ENCODE results near the gene CDH1.

DNA sequence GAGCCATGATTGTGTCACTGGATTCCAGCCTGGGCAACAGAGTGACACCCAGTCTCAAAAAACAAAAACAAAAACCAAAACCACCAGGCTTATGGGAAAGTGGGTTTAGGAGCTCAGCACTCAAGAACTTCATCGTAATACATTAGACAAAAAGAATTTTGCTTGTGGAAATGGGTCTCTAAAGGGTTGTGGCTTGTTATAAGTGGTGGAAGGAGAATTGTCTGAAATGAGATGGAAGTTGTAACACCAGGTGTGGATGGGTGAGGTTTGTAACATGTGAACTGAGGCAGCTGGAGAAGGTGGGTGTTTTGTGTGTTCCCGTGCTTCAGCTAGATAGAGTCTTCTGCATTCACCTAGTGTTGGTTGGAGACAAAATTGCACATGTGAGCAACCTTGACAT lies 35.8 kb downstream of the CDH1 start:
- TF ChIP-seq POLR2A (IDR thresholded peaks at IDR 0.05; ENCODE audit: low read length) = no peak
- no peak for TF ChIP-seq GATA1 (IDR thresholded peaks at IDR 0.05; ENCODE audit: low read depth, low read length)

All from erythroblast (primary cell).